H1 (cell line): Measurements from ENCODE around the gene OXTR. TPM values are rescaled to one million over a fixed set of nuclear protein-coding genes. Genes with fewer than 3 reads are reported as not detected.
A peak's percentile ranks its signal among the peaks of the same experiment; 100 is the strongest.

Experiments used
- CTCF ChIA-PET: fragments of 300-600 bp; sonication (Branson Sonifier 250); formaldehyde crosslinking; loops from one replicate; lab custom pipeline; 2021; ENCODE audit not compliant: partially characterized antibody; lab: Charles Lee
- POLR2A ChIA-PET: fragments of 300-600 bp; sonication (Branson Sonifier 250); formaldehyde crosslinking; loops from one replicate; lab custom pipeline; 2021; ENCODE audit warnings: inconsistent platforms; ENCODE audit not compliant: partially characterized antibody; lab: Charles Lee
- DNase-seq, 2 experiments: peaks; one replicate each; pipeline versions ENCODE4 v3.0.0 to v3.0.0-alpha.2; 2010 to 2022; ENCODE audit warnings: low spot score in 2 of 2, low read depth in 1 of 2, mixed read lengths in 1 of 2
- FAIRE-seq: peaks from 2 replicates; lab custom pipeline; 2011; peaks lifted over from hg19 to GRCh38; lab: Jason Lieb, UNC
- H2AFZ ChIP-seq: 2 replicates; pipeline ENCODE4 v1.8.1; 2012; ENCODE audit warnings: low read length, inconsistent platforms
- H2AK5ac ChIP-seq: 2 replicates; pipeline ENCODE4 v1.6.1; 2013; ENCODE audit warnings: low read depth, low read length
- H2BK120ac ChIP-seq: replicated peaks from 2 replicates; pipeline ENCODE3; 2013; ENCODE audit warnings: low read depth, low read length, inconsistent platforms
- H2BK12ac ChIP-seq: 2 replicates; pipeline ENCODE4 v1.6.1; 2013; ENCODE audit warnings: low read depth, low read length
- H2BK15ac ChIP-seq: 2 replicates; pipeline ENCODE4 v1.6.1; 2013; ENCODE audit warnings: low read length
- H2BK20ac ChIP-seq: 2 replicates; pipeline ENCODE4 v1.6.1; 2013; ENCODE audit warnings: low read length
- H2BK5ac ChIP-seq: 2 replicates; pipeline ENCODE4 v1.6.1; 2013; ENCODE audit warnings: low read depth, low read length
- H3K14ac ChIP-seq: 2 replicates; pipeline ENCODE4 v1.6.1; 2013; ENCODE audit warnings: inconsistent platforms; ENCODE audit not compliant: insufficient read length
- H3K18ac ChIP-seq: 2 replicates; pipeline ENCODE4 v1.6.1; 2013; ENCODE audit warnings: low read length; ENCODE audit errors: extremely low read depth
- H3K23ac ChIP-seq: 2 replicates; pipeline ENCODE4 v1.6.1; 2013; ENCODE audit warnings: inconsistent platforms; ENCODE audit not compliant: insufficient read length
- H3K23me2 ChIP-seq: 2 replicates; pipeline ENCODE4 v1.6.1; 2013; ENCODE audit warnings: low read depth, low read length
- H3K27ac ChIP-seq: 2 replicates; pipeline ENCODE4 v1.6.1; 2011; ENCODE audit warnings: low read depth, low read length, inconsistent platforms
- H3K27me3 ChIP-seq, 4 experiments: replicated peaks in 1 of 4; 1 replicate in 1 of 4; 2 replicates in 3 of 4; pipeline versions ENCODE4 v1.6.1 to v1.8.1; 2011 to 2013; ENCODE audit warnings: low read length in 3 of 4, mild to moderate bottlenecking in 3 of 4, inconsistent platforms in 2 of 4, mixed read lengths in 2 of 4, moderate library complexity in 1 of 4; ENCODE audit not compliant: control insufficient read depth in 3 of 4, insufficient read depth in 3 of 4; ENCODE audit errors: extremely low read depth in 1 of 4
- H3K36me3 ChIP-seq, 4 experiments: 2 replicates each; pipeline versions ENCODE4 v1.6.1 to v1.8.1; 2011 to 2013; ENCODE audit warnings: mild to moderate bottlenecking in 4 of 4, low read length in 3 of 4, moderate library complexity in 2 of 4, control low read depth in 1 of 4, inconsistent platforms in 1 of 4; ENCODE audit not compliant: insufficient read depth in 4 of 4, control insufficient read depth in 2 of 4
- H3K4ac ChIP-seq: replicated peaks from 2 replicates; pipeline ENCODE3; 2013; ENCODE audit warnings: low read length, low read depth, mixed read lengths, inconsistent platforms; ENCODE audit not compliant: insufficient read length
- H3K4me1 ChIP-seq, 4 experiments: replicated peaks in 1 of 4; 1 replicate in 1 of 4; 2 replicates in 3 of 4; pipeline versions ENCODE4 v1.6.1 to v1.8.1; 2011 to 2013; ENCODE audit warnings: low read length in 3 of 4, inconsistent platforms in 2 of 4, mixed read lengths in 1 of 4; ENCODE audit not compliant: insufficient read depth in 4 of 4, control insufficient read depth in 3 of 4
- H3K4me2 ChIP-seq, 2 experiments: 2 replicates each; pipeline versions ENCODE4 v1.6.1 to v1.8.1; 2011 to 2013; ENCODE audit warnings: low read depth in 2 of 2, low read length in 2 of 2, control low read depth in 1 of 2, inconsistent platforms in 1 of 2, mild to moderate bottlenecking in 1 of 2; ENCODE audit not compliant: insufficient read depth in 1 of 2
- H3K4me3 ChIP-seq, 4 experiments: fragments of 200-600, 300-600 bp in 1 of 4; sonication (generic), shearing (Covaris generic), sonication (Bioruptor Twin) in 1 of 4; 2 replicates each; pipeline versions ENCODE4 v1.5.1 to v1.8.1; 2011 to 2016; ENCODE audit warnings: low read length in 4 of 4, low read depth in 3 of 4, control low read depth in 2 of 4, inconsistent platforms in 2 of 4, mild to moderate bottlenecking in 2 of 4, mixed read lengths in 1 of 4, moderate library complexity in 1 of 4; ENCODE audit not compliant: insufficient read depth in 2 of 4; ENCODE audit errors: extremely low read depth in 1 of 4
- H3K56ac ChIP-seq: replicated peaks from 2 replicates; pipeline ENCODE3; 2013; ENCODE audit warnings: low read depth, mild to moderate bottlenecking, mixed read lengths, low read length, inconsistent platforms; ENCODE audit not compliant: insufficient read length
- H3K79me1 ChIP-seq: 2 replicates; pipeline ENCODE4 v1.6.1; 2013; ENCODE audit warnings: low read depth, low read length, control low read depth
- H3K79me2 ChIP-seq, 2 experiments: 2 replicates each; pipeline versions ENCODE4 v1.6.1 to v1.8.1; 2012 to 2013; ENCODE audit warnings: low read length in 2 of 2, mild to moderate bottlenecking in 2 of 2, inconsistent platforms in 1 of 2; ENCODE audit not compliant: insufficient read depth in 2 of 2, control insufficient read depth in 1 of 2
- H3K9ac ChIP-seq, 4 experiments: replicated peaks in 1 of 4; 1 replicate in 1 of 4; 2 replicates in 3 of 4; pipeline versions ENCODE4 v1.6.1 to v1.8.1; 2011 to 2013; ENCODE audit warnings: low read depth in 3 of 4, low read length in 3 of 4, control low read depth in 2 of 4, mild to moderate bottlenecking in 2 of 4, moderate library complexity in 2 of 4, inconsistent platforms in 1 of 4; ENCODE audit errors: extremely low read depth in 1 of 4
- H3K9me3 ChIP-seq, 2 experiments: 2 replicates each; pipeline versions ENCODE4 v1.6.1 to v1.8.1; 2012 to 2013; ENCODE audit warnings: mild to moderate bottlenecking in 2 of 2, moderate library complexity in 2 of 2, control low read depth in 1 of 2, inconsistent platforms in 1 of 2, low read depth in 1 of 2, low read length in 1 of 2, mixed read lengths in 1 of 2; ENCODE audit not compliant: insufficient read depth in 2 of 2
- H4K20me1 ChIP-seq, 2 experiments: replicated peaks in 1 of 2; 2 replicates each; pipeline versions ENCODE3 to v1.8.1; 2011 to 2013; ENCODE audit warnings: inconsistent platforms in 2 of 2, low read length in 2 of 2, mild to moderate bottlenecking in 1 of 2; ENCODE audit not compliant: insufficient read depth in 2 of 2, control insufficient read depth in 1 of 2
- H4K5ac ChIP-seq: 2 replicates; pipeline ENCODE4 v1.6.1; 2013; ENCODE audit warnings: low read length, low read depth, mixed read lengths, inconsistent platforms; ENCODE audit not compliant: insufficient read length
- H4K8ac ChIP-seq: 2 replicates; pipeline ENCODE4 v1.8.0; 2013; ENCODE audit warnings: mild to moderate bottlenecking, moderate library complexity, low read length, inconsistent platforms; ENCODE audit not compliant: insufficient read depth; ENCODE audit errors: extremely low read depth
- H4K91ac ChIP-seq: replicated peaks from 2 replicates; pipeline ENCODE3; 2013; ENCODE audit warnings: low read length, mixed read lengths, inconsistent platforms; ENCODE audit not compliant: insufficient read length
- ATF2 ChIP-seq: IDR thresholded peaks from 2 replicates; pipeline ENCODE4 v1.6.1; 2012; ENCODE audit warnings: low read length, inconsistent platforms
- CBX8 ChIP-seq: fragments of 300-800, 300-1000 bp; sonication (generic); IDR thresholded peaks from 2 replicates; pipeline ENCODE4 v1.7.1; 2016; ENCODE audit warnings: low read depth, low read length, borderline replicate concordance
- EP300 ChIP-seq, 2 experiments: IDR thresholded peaks; 1 replicate in 1 of 2; 2 replicates in 1 of 2; pipeline ENCODE4 v1.6.1; 2011 to 2012; ENCODE audit warnings: low read depth in 2 of 2, low read length in 2 of 2, mild to moderate bottlenecking in 2 of 2, borderline replicate concordance in 1 of 2, inconsistent platforms in 1 of 2, moderate library complexity in 1 of 2
- GTF2F1 ChIP-seq: IDR thresholded peaks from 2 replicates; pipeline ENCODE4 v1.6.1; 2012; ENCODE audit warnings: low read depth, low read length, improper control_type of control experiment, borderline replicate concordance
- RAD21 ChIP-seq, 2 experiments: IDR thresholded peaks in 1 of 2; conservative IDR thresholded peaks in 1 of 2; 2 replicates each; pipeline ENCODE4 v1.6.1; 2011; ENCODE audit warnings: low read depth in 2 of 2, low read length in 2 of 2, improper control_type of control experiment in 1 of 2, inconsistent platforms in 1 of 2, mild to moderate bottlenecking in 1 of 2, moderate library complexity in 1 of 2
- RBBP5 ChIP-seq: IDR thresholded peaks from 2 replicates; pipeline ENCODE4 v1.7.1; 2012; ENCODE audit warnings: low read depth, mild to moderate bottlenecking, inconsistent platforms, low read length, moderate library complexity, borderline replicate concordance
- RFX5 ChIP-seq: IDR thresholded peaks from 2 replicates; pipeline ENCODE4 v1.6.1; 2011; ENCODE audit warnings: low read depth, low read length, improper control_type of control experiment, borderline replicate concordance
- TAF7 ChIP-seq: optimal IDR thresholded peaks from 2 replicates; pipeline ENCODE3; 2011; ENCODE audit warnings: low read depth, mild to moderate bottlenecking, inconsistent platforms, low read length, moderate library complexity, borderline replicate concordance
- USF2 ChIP-seq: IDR thresholded peaks from 2 replicates; pipeline ENCODE4 v1.6.1; 2011; ENCODE audit warnings: low read length, improper control_type of control experiment
- WGBS, 2 experiments: shearing (Covaris generic) in 1 of 2; methylation state at CpG; one replicate each; pipeline versions ENCODE4 v1.1.6 to v1.1.7; 2013 to 2015; ENCODE audit warnings: low lambda C conversion rate in 2 of 2, mixed read lengths in 2 of 2, inconsistent platforms in 1 of 2, low coverage in 1 of 2, missing lambda C conversion rate in 1 of 2; ENCODE audit not compliant: insufficient replicate concordance in 2 of 2, insufficient coverage in 1 of 2, insufficient read length in 1 of 2; ENCODE audit errors: extremely low coverage in 1 of 2, missing lambda C conversion rate in 1 of 2; 5-methylcytosine and 5-hydroxymethylcytosine counted together
- polyA plus RNA-seq, 7 experiments: library from polyadenylated mRNA; depleted of rRNA in 3 of 7; stranded (reverse) in 5 of 7; unstranded in 2 of 7; fragments of >200 nt in 5 of 7; fragments of 200-250 nt in 2 of 7; gene quantifications; 1 replicate in 5 of 7; 2 replicates in 1 of 7; 4 replicates in 1 of 7; pipeline versions ENCODE4 v1.2.1 to v1.2.3, GENCODE V29; 2011 to 2013; ENCODE audit warnings: missing spikeins in 2 of 7, mixed read lengths in 2 of 7
- total RNA-seq: library from RNA; stranded (reverse); fragmentation: NEBNext Ultra II Directional; extraction: Animal tissue kit (Norgen Biotek cat#: 25700); gene quantifications from 2 replicates; pipeline ENCODE4 v1.2.1, GENCODE V29; 2021

Gene OXTR
- total and polyA plus RNA-seq, 2 of the 8 experiments (the other 6 are each of a cell fraction or from before 2014, with no cell fraction given) = 0.77 to 2.3 TPM

- Histone ChIP-seq H4K91ac (no peak overlapping the region), H4K8ac (no peak overlapping the region), H3K36me3 (no peaks in the 10 kb centered on the region), H3K23me2 (no peaks in the 10 kb centered on the region), H2BK20ac (no peak overlapping the region), H3K9me3 (no peaks in the 10 kb centered on the region), H2BK12ac (no peak overlapping the region), H3K79me1 (no peaks in the 10 kb centered on the region), H3K4ac (no peak overlapping the region), H2AFZ (peak overlapping the region; percentile 68; the same call in 1 of the 2 replicates), H2BK5ac (no peak overlapping the region), H3K56ac (no peak overlapping the region), H3K18ac (no peak overlapping the region), H4K5ac (no peak overlapping the region), H3K27me3 (peaks cover 0 to 2% (median 0%) of the 10 kb centered on the region in 4 experiments; a peak in 2 of 7 replicates), H3K14ac (no peak overlapping the region), H3K27ac (no peak overlapping the region), H3K23ac (no peak overlapping the region), H3K9ac (no peak overlapping the region), H4K20me1 (no peaks in the 10 kb centered on the region), H3K4me2 (0 out of 4 replicates have a peak overlapping the region, but pooled peaks of 1 of the 2 experiments have one; percentile 29), H3K4me3 (no peak overlapping the region), H3K4me1 (peaks cover 0 to 7% (median 3%) of the 10 kb centered on the region in 4 experiments; a peak in 4 of 7 replicates), H3K79me2 (no peaks in the 10 kb centered on the region), H2AK5ac (no peak overlapping the region), H2BK15ac (no peak overlapping the region), H2BK120ac (no peak overlapping the region)
- ChIA-PET CTCF (interaction anchor here (0.8 to 6.5 kb wide), 10 partner anchors 8 to 37 kb away, joined by 3 to 37 read pairs (median 6); partner anchors contain the start of gene OXTR), POLR2A (interaction anchor here (1.3 kb wide), 1 partner anchor 9 kb away, joined by 3 read pairs; no protein-coding TSS in a partner anchor)
- 72% methylated on average over 4 of the region's 4 CpGs; no CpG with 5 or more reads in 1 of the 2 experiments for WGBS, 2 experiments
- FAIRE-seq = no peak
- DNase-seq = no peak
- TF ChIP-seq GTF2F1 = no peak
- TF ChIP-seq RBBP5 = no peak
- TF ChIP-seq RAD21 (IDR thresholded peaks at IDR 0.05 in 1 of 2, conservative IDR thresholded peaks at IDR 0.05 in 1 of 2; ENCODE audit: low read depth in 2 of 2, low read length in 2 of 2) = no peak
- no peak for TF ChIP-seq USF2
- TF ChIP-seq TAF7 = no peak
- TF ChIP-seq ATF2 = no peak
- no peak for TF ChIP-seq CBX8
- TF ChIP-seq EP300 (IDR thresholded peaks at IDR 0.05; ENCODE audit: borderline replicate concordance in 1 of 2, low read depth in 2 of 2, low read length in 2 of 2) = no peak
- no peak for TF ChIP-seq RFX5
Observed at GRCh38 chr3:8732413-8732812, 37.0 kb downstream of the OXTR start.
